ENCODE data around the gene ZFP3.

GRCh38 chr17:5118219-5118618, 40.0 kb downstream of the ZFP3 start:
- no peak for TF ChIP-seq EZH2 (IDR thresholded peaks at IDR 0.05)
- TF ChIP-seq POLR2AphosphoS5 (IDR thresholded peaks at IDR 0.05; ENCODE audit: borderline replicate concordance, low read depth, low read length), result no peak

Data from SK-N-MC (cell line).